Trophoblast cell (in vitro differentiated cells and primary cell): ENCODE results near the gene KAT7.

Experiments used
- DNase-seq, 2 donors: peaks; one replicate each; pipeline ENCODE4 v3.0.0-alpha.2; 2016
- H2AFZ ChIP-seq: 2 replicates; pipeline ENCODE4 v1.6.1; 2013; ENCODE audit warnings: low read length, moderate library complexity, mild to moderate bottlenecking; ENCODE audit not compliant: insufficient read depth, poor library complexity
- H2AK5ac ChIP-seq: 2 replicates; pipeline ENCODE4 v1.6.1; 2013; ENCODE audit warnings: mild to moderate bottlenecking, low read length
- H2BK120ac ChIP-seq: 2 replicates; pipeline ENCODE4 v1.6.1; 2013; ENCODE audit warnings: low read length, mild to moderate bottlenecking, moderate library complexity; ENCODE audit not compliant: insufficient read depth, poor library complexity
- H2BK12ac ChIP-seq: 2 replicates; pipeline ENCODE4 v1.6.1; 2013; ENCODE audit warnings: mild to moderate bottlenecking, low read length, moderate library complexity
- H2BK5ac ChIP-seq: 2 replicates; pipeline ENCODE4 v1.6.1; 2013; ENCODE audit warnings: low read length, low read depth, moderate library complexity, mild to moderate bottlenecking; ENCODE audit not compliant: poor library complexity
- H3K14ac ChIP-seq: 2 replicates; pipeline ENCODE4 v1.6.1; 2013; ENCODE audit warnings: mild to moderate bottlenecking, low read length
- H3K18ac ChIP-seq: 2 replicates; pipeline ENCODE4 v1.6.1; 2013; ENCODE audit warnings: mild to moderate bottlenecking, low read length
- H3K23ac ChIP-seq: 2 replicates; pipeline ENCODE4 v1.6.1; 2013; ENCODE audit warnings: low read length
- H3K27ac ChIP-seq: 2 replicates; pipeline ENCODE4 v1.5.1; 2013; ENCODE audit warnings: low read depth, mild to moderate bottlenecking, inconsistent platforms, low read length, moderate library complexity
- H3K27me3 ChIP-seq: 2 replicates; pipeline ENCODE4 v1.6.1; 2013; ENCODE audit warnings: inconsistent platforms, mild to moderate bottlenecking, low read length, moderate library complexity; ENCODE audit not compliant: insufficient read depth
- H3K36me3 ChIP-seq, 2 experiments: 1 replicate in 1 of 2; 2 replicates in 1 of 2; pipeline ENCODE4 v1.6.1; 2013; ENCODE audit warnings: low read length in 2 of 2, mild to moderate bottlenecking in 2 of 2, moderate library complexity in 1 of 2; ENCODE audit not compliant: insufficient read depth in 2 of 2, control insufficient read depth in 1 of 2
- H3K4ac ChIP-seq: 2 replicates; pipeline ENCODE4 v1.6.1; 2013; ENCODE audit warnings: low read depth, mild to moderate bottlenecking, low read length, moderate library complexity
- H3K4me1 ChIP-seq, 2 experiments: 1 replicate in 1 of 2; 2 replicates in 1 of 2; pipeline ENCODE4 v1.6.1; 2013; ENCODE audit warnings: low read length in 2 of 2, mild to moderate bottlenecking in 2 of 2, moderate library complexity in 1 of 2; ENCODE audit not compliant: insufficient read depth in 2 of 2, control insufficient read depth in 1 of 2
- H3K4me2 ChIP-seq: 2 replicates; pipeline ENCODE4 v1.6.1; 2013; ENCODE audit warnings: inconsistent platforms, mild to moderate bottlenecking, low read length, moderate library complexity
- H3K4me3 ChIP-seq: 2 replicates; pipeline ENCODE4 v1.5.1; 2013; ENCODE audit warnings: mild to moderate bottlenecking, low read depth, low read length, inconsistent platforms
- H3K79me1 ChIP-seq: one replicate; pipeline ENCODE4 v1.6.1; 2013; ENCODE audit warnings: low read length
- H3K79me2 ChIP-seq: 2 replicates; pipeline ENCODE4 v1.6.1; 2013; ENCODE audit warnings: low read length, mild to moderate bottlenecking; ENCODE audit not compliant: control insufficient read depth, insufficient read depth, poor library complexity
- H3K9ac ChIP-seq: 2 replicates; pipeline ENCODE4 v1.6.1; 2013; ENCODE audit warnings: mild to moderate bottlenecking, low read length
- H3K9me3 ChIP-seq: 2 replicates; pipeline ENCODE4 v1.6.1; 2013; ENCODE audit warnings: low read depth, mild to moderate bottlenecking, control low read depth, inconsistent platforms, low read length; ENCODE audit not compliant: insufficient read depth
- H4K12ac ChIP-seq: 2 replicates; pipeline ENCODE4 v1.6.1; 2013; ENCODE audit warnings: low read depth, mild to moderate bottlenecking, low read length, moderate library complexity
- H4K8ac ChIP-seq: 2 replicates; pipeline ENCODE4 v1.6.1; 2013; ENCODE audit warnings: low read depth, mild to moderate bottlenecking, low read length, moderate library complexity
- H4K91ac ChIP-seq: one replicate; pipeline ENCODE4 v1.6.1; 2013; ENCODE audit warnings: low read depth, mild to moderate bottlenecking, low read length, moderate library complexity
- WGBS: extraction: QIAGEN DNeasy Blood & Tissue Kit; methylation state at CpG from one replicate; pipeline ENCODE4 v1.1.7; 2013; ENCODE audit warnings: missing lambda C conversion rate; ENCODE audit not compliant: insufficient read length, insufficient coverage; ENCODE audit errors: extremely low coverage; 5-methylcytosine and 5-hydroxymethylcytosine counted together

The KAT7 gene

DNA sequence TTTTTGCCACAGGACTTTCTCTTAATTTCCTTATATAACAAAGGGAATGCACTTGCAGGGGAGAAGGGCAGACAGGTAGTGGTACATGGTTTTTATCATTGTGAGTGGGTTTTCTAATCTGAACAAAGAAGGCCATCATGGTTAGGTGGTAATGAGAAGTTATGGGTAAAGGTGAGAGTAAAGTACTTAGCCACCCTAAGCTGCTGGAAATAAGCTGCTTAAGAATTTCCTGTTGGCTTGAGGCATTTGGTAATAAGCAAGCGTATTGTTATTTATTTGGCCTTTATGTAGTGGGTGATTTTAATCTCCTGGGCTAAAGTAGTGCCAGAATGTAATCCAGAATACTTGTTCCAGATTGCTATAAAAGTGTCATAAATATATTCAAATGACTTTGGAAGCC is 32.3 kb downstream of the KAT7 start:
- no peak overlapping the region for H2BK12ac ChIP-seq
- H3K9me3 ChIP-seq = no peaks in the 10 kb centered on the region
- no peak overlapping the region for H2BK120ac ChIP-seq
- H3K79me2 ChIP-seq = no peaks in the 10 kb centered on the region
- peaks cover 1% of the 10 kb centered on the region for H3K79me1 ChIP-seq
- H2AFZ ChIP-seq = no peak overlapping the region
- H3K27me3 ChIP-seq = no peaks in the 10 kb centered on the region
- H3K4me2 ChIP-seq = no peak overlapping the region
- no peak overlapping the region for H3K23ac ChIP-seq
- no peak overlapping the region for H2AK5ac ChIP-seq
- H4K91ac ChIP-seq = no peak overlapping the region
- no peak overlapping the region for H3K4me3 ChIP-seq
- no peak overlapping the region for H3K9ac ChIP-seq
- DNase-seq = no peak
- no peak overlapping the region for H2BK5ac ChIP-seq
- no CpG with 5 or more reads among the region's 1 CpG for WGBS
- H3K36me3 ChIP-seq = peaks cover 17 to 24% of the 10 kb centered on the region in 2 experiments
- no peak overlapping the region for H3K27ac ChIP-seq
- no peak overlapping the region for H3K4ac ChIP-seq
- no peak overlapping the region for H4K12ac ChIP-seq
- no peak overlapping the region for H3K14ac ChIP-seq
- H3K18ac ChIP-seq = no peak overlapping the region
- H4K8ac ChIP-seq = no peak overlapping the region
- H3K4me1 ChIP-seq = peaks cover 4 to 7% of the 10 kb centered on the region in 2 experiments

DNA sequence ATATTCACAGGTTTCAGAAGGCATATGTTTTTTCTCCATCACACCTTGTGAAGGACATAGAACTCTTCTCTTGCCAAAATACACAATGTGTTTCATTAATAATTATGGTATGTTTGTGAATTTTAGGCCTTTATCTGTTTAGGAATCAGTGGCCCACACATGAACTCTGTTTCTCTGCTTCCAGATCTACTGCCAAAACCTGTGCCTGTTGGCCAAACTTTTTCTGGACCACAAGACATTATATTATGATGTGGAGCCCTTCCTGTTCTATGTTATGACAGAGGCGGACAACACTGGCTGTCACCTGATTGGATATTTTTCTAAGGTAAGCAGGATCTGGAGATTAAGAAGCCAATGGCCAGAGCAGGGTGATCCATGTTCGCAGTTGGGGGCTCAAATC is 33.0 kb downstream of the KAT7 start:
- no peak overlapping the region for H3K23ac ChIP-seq
- no peak overlapping the region for H3K18ac ChIP-seq
- no peak overlapping the region for H3K4me2 ChIP-seq
- no peaks in the 10 kb centered on the region for H3K27me3 ChIP-seq
- H3K14ac ChIP-seq = no peak overlapping the region
- H3K36me3 ChIP-seq = peaks cover 18 to 29% of the 10 kb centered on the region in 2 experiments
- no peak overlapping the region for H3K4ac ChIP-seq
- H3K79me1 ChIP-seq = peaks cover 1% of the 10 kb centered on the region
- H3K9ac ChIP-seq = no peak overlapping the region
- no CpG with 5 or more reads among the region's 2 CpGs for WGBS
- no peak overlapping the region for H4K91ac ChIP-seq
- no peaks in the 10 kb centered on the region for H3K9me3 ChIP-seq
- no peak overlapping the region for H2BK5ac ChIP-seq
- H4K8ac ChIP-seq = no peak overlapping the region
- H3K27ac ChIP-seq = no peak overlapping the region
- no peak for DNase-seq
- no peak overlapping the region for H2AFZ ChIP-seq
- no peak overlapping the region for H4K12ac ChIP-seq
- no peak overlapping the region for H2BK120ac ChIP-seq
- H2BK12ac ChIP-seq = no peak overlapping the region
- H3K79me2 ChIP-seq = no peaks in the 10 kb centered on the region
- no peak overlapping the region for H3K4me3 ChIP-seq
- peaks cover 2 to 7% of the 10 kb centered on the region in 2 experiments for H3K4me1 ChIP-seq
- H2AK5ac ChIP-seq = no peak overlapping the region

DNA sequence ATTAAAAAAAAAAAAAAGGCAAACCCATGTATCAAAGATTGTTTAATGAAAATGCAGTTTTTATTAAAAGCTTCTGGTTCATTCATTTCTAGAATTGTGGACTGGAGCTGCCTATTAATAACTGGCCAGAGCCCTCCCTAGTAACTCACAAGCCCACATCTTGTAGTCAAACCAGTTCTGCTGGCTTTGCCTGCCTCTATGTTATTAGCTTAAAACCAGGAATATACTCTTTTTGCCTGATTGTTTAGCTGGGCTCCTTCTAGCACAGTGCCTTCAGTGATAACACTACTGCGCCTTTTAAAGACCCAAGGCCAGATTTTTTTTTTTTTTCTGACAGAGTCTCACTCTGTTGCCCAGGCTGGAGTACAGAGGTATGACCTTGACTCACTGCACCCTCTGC is 33.4 kb downstream of the KAT7 start:
- Histone ChIP-seq H3K36me3 (peaks cover 18 to 29% of the 10 kb centered on the region in 2 experiments), H3K14ac (peak overlapping the region; percentile 42), H3K79me1 (peaks cover 1% of the 10 kb centered on the region), H3K27me3 (no peaks in the 10 kb centered on the region), H2BK5ac (no peak overlapping the region), H3K4ac (no peak overlapping the region), H2BK12ac (no peak overlapping the region), H3K9ac (no peak overlapping the region), H4K8ac (no peak overlapping the region), H4K12ac (no peak overlapping the region), H3K4me1 (peaks cover 2 to 4% of the 10 kb centered on the region in 2 experiments), H3K79me2 (no peaks in the 10 kb centered on the region), H3K4me2 (peak overlapping the region; percentile 30), H2AK5ac (no peak overlapping the region), H2BK120ac (no peak overlapping the region), H3K4me3 (no peak overlapping the region), H4K91ac (no peak overlapping the region), H3K23ac (no peak overlapping the region), H3K27ac (peak overlapping the region; percentile 58), H3K9me3 (no peaks in the 10 kb centered on the region), H3K18ac (no peak overlapping the region), H2AFZ (no peak overlapping the region)
- WGBS = no CpG with 5 or more reads among the region's 1 CpG
- peak; percentile 74 to 86 for DNase-seq

DNA sequence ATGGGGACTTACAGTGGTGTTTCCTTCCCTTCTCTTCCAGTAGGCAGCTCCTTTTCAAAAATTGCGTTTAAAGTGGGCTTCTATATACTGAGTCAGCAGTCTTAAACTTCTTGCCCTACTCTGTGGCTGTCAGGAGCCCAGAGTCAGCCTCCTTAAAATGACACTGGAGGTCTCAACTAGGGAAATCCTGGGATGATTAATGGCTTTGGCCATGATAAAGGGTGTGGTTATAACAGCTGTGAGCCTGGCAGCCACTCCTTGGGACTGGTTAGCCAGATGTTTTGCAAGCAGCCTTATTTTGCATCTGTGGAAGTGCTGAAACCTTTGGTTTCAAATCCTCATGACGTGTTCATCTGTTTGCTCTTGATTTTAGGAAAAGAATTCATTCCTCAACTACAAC is 34.3 kb downstream of the KAT7 start:
- Histone ChIP-seq H3K9ac (no peak overlapping the region), H3K4ac (no peak overlapping the region), H4K91ac (no peak overlapping the region), H3K4me1 (peaks cover 2 to 4% of the 10 kb centered on the region in 2 experiments), H3K36me3 (peaks cover 20 to 32% of the 10 kb centered on the region in 2 experiments), H3K79me2 (no peaks in the 10 kb centered on the region), H2BK12ac (no peak overlapping the region), H3K4me3 (no peak overlapping the region), H3K14ac (no peak overlapping the region), H2BK5ac (no peak overlapping the region), H2BK120ac (no peak overlapping the region), H3K27ac (no peak overlapping the region), H2AK5ac (no peak overlapping the region), H3K23ac (no peak overlapping the region), H3K4me2 (no peak overlapping the region), H3K27me3 (no peaks in the 10 kb centered on the region), H2AFZ (no peak overlapping the region), H3K79me1 (peaks cover 1% of the 10 kb centered on the region), H4K12ac (no peak overlapping the region), H3K18ac (no peak overlapping the region), H3K9me3 (no peaks in the 10 kb centered on the region), H4K8ac (no peak overlapping the region)
- no peak for DNase-seq
- no CpG with 5 or more reads among the region's 2 CpGs for whole genome bisulfite sequencing
